HEK293T (cell line): Measurements from ENCODE around the gene CHD6.

Source experiments
- CTCF ChIA-PET: fragments of 350-600 bp; formaldehyde crosslinking; extraction: SDS; loops from one replicate; lab custom pipeline; 2021; ENCODE audit warnings: antibody characterized with exemption, inconsistent platforms; lab: Yijun Ruan, JAX
- POLR2A ChIA-PET: fragments of 350-600 bp; formaldehyde crosslinking; extraction: SDS; loops from one replicate; lab custom pipeline; 2020; ENCODE audit warnings: antibody characterized with exemption, inconsistent platforms; lab: Yijun Ruan, JAX
- DNase-seq: peaks from one replicate; pipeline ENCODE4 v3.0.0; 2012; ENCODE audit warnings: mixed read lengths; ENCODE audit errors: extremely low spot score
- ARNT ChIP-seq: fragments of 450-650 bp; IDR thresholded peaks from 2 replicates; pipeline ENCODE4 v1.6.1; 2017; ENCODE audit warnings: mild to moderate bottlenecking
- BHLHE40 ChIP-seq: fragments of 450-650 bp; IDR thresholded peaks from 2 replicates; pipeline ENCODE4 v1.6.1; 2016; ENCODE audit warnings: mild to moderate bottlenecking, moderate library complexity, borderline replicate concordance
- CTBP1 ChIP-seq: fragments of 450-650 bp; IDR thresholded peaks from 2 replicates; pipeline ENCODE4 v1.6.1; 2016; ENCODE audit warnings: borderline replicate concordance
- ELF4 ChIP-seq: fragments of 450-650 bp; IDR thresholded peaks from 2 replicates; pipeline ENCODE4 v1.6.1; 2017; ENCODE audit warnings: antibody characterized with exemption
- FOXA1 ChIP-seq: fragments of 450-650 bp; IDR thresholded peaks from 2 replicates; pipeline ENCODE4 v1.6.1; 2016; ENCODE audit warnings: mild to moderate bottlenecking
- FOXK2 ChIP-seq: fragments of 450-650 bp; IDR thresholded peaks from 2 replicates; pipeline ENCODE4 v1.6.1; 2016; ENCODE audit warnings: mild to moderate bottlenecking
- FOXM1 ChIP-seq: fragments of 450-650 bp; IDR thresholded peaks from 2 replicates; pipeline ENCODE4 v1.6.1; 2017; ENCODE audit warnings: mild to moderate bottlenecking, borderline replicate concordance
- HDGF ChIP-seq: fragments of 450-650 bp; IDR thresholded peaks from 2 replicates; pipeline ENCODE4 v1.6.1; 2017; ENCODE audit warnings: antibody characterized with exemption, borderline replicate concordance
- L3MBTL2 ChIP-seq: fragments of 450-650 bp; conservative IDR thresholded peaks from 2 replicates; pipeline ENCODE4 v1.6.1; 2016; ENCODE audit warnings: mild to moderate bottlenecking
- LEF1 ChIP-seq: fragments of 450-650 bp; IDR thresholded peaks from 2 replicates; pipeline ENCODE4 v1.6.1; 2017; ENCODE audit warnings: mild to moderate bottlenecking, borderline replicate concordance
- NFRKB ChIP-seq: fragments of 450-650 bp; IDR thresholded peaks from 2 replicates; pipeline ENCODE4 v1.6.1; 2016; ENCODE audit warnings: mild to moderate bottlenecking, moderate library complexity
- PKNOX1 ChIP-seq: fragments of 450-650 bp; IDR thresholded peaks from 2 replicates; pipeline ENCODE4 v1.6.1; 2016
- SP1 ChIP-seq: fragments of 450-650 bp; IDR thresholded peaks from 2 replicates; pipeline ENCODE4 v1.6.1; 2017
- SUZ12 ChIP-seq: fragments of 450-650 bp; IDR thresholded peaks from 2 replicates; pipeline ENCODE4 v1.6.1; 2016; ENCODE audit warnings: mild to moderate bottlenecking
- TARDBP ChIP-seq: fragments of 450-650 bp; IDR thresholded peaks from 2 replicates; pipeline ENCODE4 v1.6.1; 2016
- ZNF384 ChIP-seq: fragments of 450-650 bp; IDR thresholded peaks from 2 replicates; pipeline ENCODE4 v1.6.1; 2016

Gene CHD6

GRCh38 chr20:41456351-41456750, 161.8 kb downstream of the CHD6 start:
- TF ChIP-seq NFRKB (no peak), L3MBTL2 (no peak), FOXA1 (no peak), FOXM1 (no peak), ELF4 (no peak)
- no peak for DNase-seq
- CTCF ChIA-PET: no interaction called here
- POLR2A ChIA-PET: no interaction called here

GRCh38 chr20:41454250-41454649, 163.9 kb downstream of the CHD6 start:
- POLR2A ChIA-PET: no interaction called here
- DNase-seq: no peak
- CTCF ChIA-PET: no interaction called here
- TF ChIP-seq CTBP1 (no peak), HDGF (no peak), LEF1 (no peak), SP1 (no peak), NFRKB (no peak), SUZ12 (no peak), FOXM1 (no peak), FOXA1 (no peak), FOXK2 (no peak), ELF4 (no peak)

- ChIA-PET POLR2A (interaction anchor here (0.5 kb wide), 1 partner anchor 91 kb away, joined by 3 read pairs; no protein-coding TSS in a partner anchor), CTCF (no interaction called here)
- no peak for DNase-seq
- TF ChIP-seq HDGF (no peak), ZNF384 (no peak), BHLHE40 (no peak), ELF4 (no peak), FOXM1 (no peak), SP1 (no peak), PKNOX1 (no peak), L3MBTL2 (no peak), LEF1 (no peak), CTBP1 (no peak)
Measured at GRCh38 chr20:41453010-41453950, 164.9 kb downstream of the CHD6 start.

GRCh38 chr20:41452226-41452625, 166.0 kb downstream of the CHD6 start:
- ChIA-PET CTCF (no interaction called here), POLR2A (no interaction called here)
- TF ChIP-seq L3MBTL2 (no peak), SP1 (no peak)
- no peak for DNase-seq

GRCh38 chr20:41447006-41447405, 171.2 kb downstream of the CHD6 start:
- no peak for DNase-seq
- POLR2A ChIA-PET: no interaction called here
- no peak for TF ChIP-seq FOXM1
- TF ChIP-seq HDGF: no peak
- TF ChIP-seq SP1: no peak
- CTCF ChIA-PET: no interaction called here

GRCh38 chr20:41446456-41446855, 171.7 kb downstream of the CHD6 start:
- CTCF ChIA-PET: no interaction called here
- no peak for DNase-seq
- POLR2A ChIA-PET: no interaction called here
- no peak for TF ChIP-seq LEF1
- no peak for TF ChIP-seq TARDBP
- TF ChIP-seq NFRKB: no peak
- TF ChIP-seq CTBP1: no peak
- no peak for TF ChIP-seq FOXM1
- no peak for TF ChIP-seq PKNOX1
- no peak for TF ChIP-seq BHLHE40

GRCh38 chr20:41444821-41445220, 173.4 kb downstream of the CHD6 start:
- ChIA-PET CTCF (no interaction called here), POLR2A (no interaction called here)
- DNase-seq: no peak
- TF ChIP-seq ARNT: no peak
- no peak for TF ChIP-seq ELF4
- TF ChIP-seq BHLHE40: no peak
- TF ChIP-seq FOXM1: no peak
- no peak for TF ChIP-seq FOXK2
- no peak for TF ChIP-seq LEF1
- no peak for TF ChIP-seq ZNF384
- no peak for TF ChIP-seq FOXA1
- no peak for TF ChIP-seq L3MBTL2
- TF ChIP-seq SUZ12: no peak
- TF ChIP-seq PKNOX1: no peak
- TF ChIP-seq NFRKB: no peak
- no peak for TF ChIP-seq HDGF
- TF ChIP-seq CTBP1: no peak
- no peak for TF ChIP-seq TARDBP
- no peak for TF ChIP-seq SP1
